ENCODE measurements around the gene RLF.

Gene RLF

GRCh38 chr1:40239626-40240025 lies 78.4 kb downstream of the RLF start:
- DNase-seq: no peak

- DNase-seq: no peak
These were observed 79.2 kb downstream of the RLF start for GRCh38 chr1:40240390-40240789.

GRCh38 chr1:40241362-40241761 lies 80.2 kb downstream of the RLF start:
- no peak for DNase-seq

- no peak for DNase-seq
These were observed 82.2 kb downstream of the RLF start for GRCh38 chr1:40243351-40243750.

GRCh38 chr1:40244138-40244744 lies 83.1 kb downstream of the RLF start:
- DNase-seq: no peak

- DNase-seq: no peak
These were observed 84.5 kb downstream of the RLF start for GRCh38 chr1:40245686-40246085.

GRCh38 chr1:40247655-40248054 lies 86.5 kb downstream of the RLF start, which contains the start of gene TMCO2:
Gene TMCO2, plus strand, starts transcription at chr1:40247937. Its CDS starts 57 bp downstream, at chr1:40247994.
- DNase-seq: no peak

- no peak for DNase-seq
These were observed 87.2 kb downstream of the RLF start for GRCh38 chr1:40248412-40248811.

GRCh38 chr1:40251456-40251855 lies 90.3 kb downstream of the RLF start:
- DNase-seq: no peak

- no peak for DNase-seq
These were observed 91.4 kb downstream of the RLF start for GRCh38 chr1:40252601-40253000.

- DNase-seq: no peak
These were observed 94.0 kb downstream of the RLF start for GRCh38 chr1:40255231-40255630.

- no peak for DNase-seq
These were observed 95.4 kb downstream of the RLF start for GRCh38 chr1:40256401-40257084.

GRCh38 chr1:40257313-40257687 lies 96.1 kb downstream of the RLF start:
- peak; percentile 22 to 53 for DNase-seq

GRCh38 chr1:40257688-40258444 lies 96.7 kb downstream of the RLF start, which contains the start of gene ZMPSTE24:
Gene ZMPSTE24, plus strand, starts transcription at chr1:40258236. Its CDS starts 36 bp downstream, at chr1:40258272.
- peak; percentile 94 to 96 for DNase-seq

GRCh38 chr1:40258445-40258769 lies 97.2 kb downstream of the RLF start:
- no peak for DNase-seq

GRCh38 chr1:40264354-40264781 lies 103.2 kb downstream of the RLF start:
- no peak for DNase-seq

GRCh38 chr1:40265298-40265697 lies 104.1 kb downstream of the RLF start:
- no peak for DNase-seq

GRCh38 chr1:40265919-40266318 lies 104.7 kb downstream of the RLF start:
- no peak for DNase-seq

- no peak for DNase-seq
These were observed 105.8 kb downstream of the RLF start for GRCh38 chr1:40266786-40267535.

GRCh38 chr1:40267767-40268187 lies 106.6 kb downstream of the RLF start:
- no peak for DNase-seq

- no peak for DNase-seq
These were observed 107.0 kb downstream of the RLF start for GRCh38 chr1:40268211-40268610.

GRCh38 chr1:40270152-40270834 lies 109.1 kb downstream of the RLF start:
- no peak for DNase-seq
